ENCODE measurements around the gene RAPGEF2.

The RAPGEF2 gene

DNA sequence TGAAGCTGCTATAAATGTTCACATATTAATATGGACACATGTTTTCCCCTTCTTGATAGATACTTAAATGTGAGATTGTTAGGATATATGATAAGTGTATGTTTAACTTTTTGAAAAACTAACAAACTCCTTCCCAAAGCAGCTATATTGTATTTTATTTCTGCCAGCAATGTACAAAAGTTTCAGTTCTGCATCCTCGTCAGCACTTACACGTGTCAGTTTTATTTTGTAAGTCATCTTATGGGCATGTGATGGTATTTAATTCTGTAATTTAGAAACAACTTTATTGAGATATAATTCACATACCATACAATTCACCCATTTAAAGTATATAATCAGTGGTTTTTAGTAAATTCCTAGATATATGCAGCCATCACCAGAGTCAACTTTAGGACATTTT lies 31.6 kb downstream of the RAPGEF2 start:
- no peak for DNase-seq (ENCODE audit: low read depth in 3 of 3)

GRCh38 chr4:159137176-159137575 lies 34.3 kb downstream of the RAPGEF2 start:
- DNase-seq (ENCODE audit: low read depth in 3 of 3), result no peak

DNA sequence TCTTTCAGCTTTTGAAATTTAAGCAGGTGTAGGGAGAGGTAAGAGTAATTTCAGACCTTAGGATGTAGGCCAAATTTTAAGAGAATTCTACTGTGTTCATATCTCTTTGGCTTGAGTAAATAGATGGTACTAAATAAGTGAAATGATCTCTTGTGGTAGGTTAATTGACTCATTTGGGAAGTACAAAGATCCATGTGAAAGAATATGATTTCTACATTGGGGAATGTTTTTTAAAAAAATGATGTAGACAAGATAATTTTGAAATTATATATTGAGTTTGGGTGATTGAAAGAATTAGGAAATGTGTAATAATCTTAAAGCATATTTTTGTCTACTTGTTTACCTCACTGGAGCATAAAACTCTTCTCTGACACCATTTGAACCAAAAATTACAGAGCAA lies 35.6 kb downstream of the RAPGEF2 start:
- no peak for DNase-seq (ENCODE audit: low read depth in 3 of 3)

DNA sequence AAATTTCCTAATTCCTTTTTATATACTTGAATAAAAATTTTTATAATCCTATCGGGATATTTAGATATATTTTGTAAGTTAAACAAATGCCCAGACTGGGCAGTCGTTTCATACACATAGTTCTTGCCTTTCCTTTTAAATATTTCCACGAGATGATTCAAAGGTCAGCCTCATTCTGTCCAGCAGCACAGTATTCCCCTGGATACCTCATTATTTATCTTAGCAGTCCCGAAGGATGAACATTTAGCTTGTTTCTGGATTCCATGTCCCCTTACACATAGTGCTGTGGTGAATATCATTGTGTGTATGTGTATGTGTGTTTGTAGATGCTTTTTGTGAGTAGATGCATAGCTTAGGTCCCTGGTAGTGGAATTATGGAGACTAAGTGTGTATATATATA lies 38.3 kb downstream of the RAPGEF2 start:
- no peak for DNase-seq (ENCODE audit: low read depth in 3 of 3)

GRCh38 chr4:159142241-159142640 lies 39.4 kb downstream of the RAPGEF2 start:
- DNase-seq (ENCODE audit: low read depth in 3 of 3), result no peak

- DNase-seq (ENCODE audit: low read depth in 3 of 3), result no peak
Observed at GRCh38 chr4:159142681-159143384, 40.0 kb downstream of the RAPGEF2 start.

DNA sequence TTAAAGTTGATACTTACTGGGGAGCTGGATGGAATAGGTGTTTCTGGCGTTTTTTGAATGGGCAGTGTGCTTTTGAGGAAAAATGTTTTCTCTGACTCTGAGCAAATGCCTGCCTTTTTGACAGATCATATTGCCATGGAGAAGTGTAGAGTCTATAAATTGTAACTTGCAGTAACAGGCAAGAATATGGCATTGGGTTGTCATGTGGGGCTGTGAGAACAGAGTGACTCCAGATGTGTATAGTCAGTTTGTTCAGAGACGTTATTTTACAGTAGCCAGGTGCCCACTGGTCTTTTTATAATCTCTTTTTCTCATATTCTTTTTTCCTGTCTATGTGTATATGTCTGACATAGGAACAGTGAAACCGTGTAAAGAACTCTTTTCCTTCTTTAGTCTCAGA lies 40.8 kb downstream of the RAPGEF2 start:
- DNase-seq (ENCODE audit: low read depth in 3 of 3), result no peak

DNA sequence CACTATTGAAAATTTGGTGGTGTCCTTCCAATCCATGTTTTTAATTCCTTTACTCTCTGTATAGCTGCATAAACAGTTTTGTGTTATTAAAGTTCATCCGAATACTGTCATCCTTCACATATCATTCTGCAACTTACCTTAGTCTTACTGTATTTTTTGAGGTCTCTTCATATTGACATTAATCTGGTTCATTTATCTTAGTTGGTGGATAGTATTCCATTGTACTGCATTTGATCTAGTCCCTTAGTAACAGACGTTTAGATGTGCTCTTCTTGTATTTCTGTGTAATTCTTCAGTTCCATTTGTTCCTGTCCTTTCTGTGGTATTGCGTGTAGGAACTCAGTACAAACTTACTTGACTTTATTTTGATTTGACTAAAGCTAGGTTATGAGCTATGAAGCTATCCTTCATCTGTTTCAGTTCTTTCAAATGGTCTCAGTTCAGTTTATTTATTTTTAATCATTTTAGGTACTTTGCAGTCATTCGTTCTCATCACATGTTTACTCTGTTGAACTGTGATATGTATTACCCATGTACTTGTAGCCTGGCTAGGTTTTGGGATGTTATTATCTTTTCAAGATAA lies 41.3 kb downstream of the RAPGEF2 start:
- DNase-seq (ENCODE audit: low read depth in 3 of 3), result no peak

DNA sequence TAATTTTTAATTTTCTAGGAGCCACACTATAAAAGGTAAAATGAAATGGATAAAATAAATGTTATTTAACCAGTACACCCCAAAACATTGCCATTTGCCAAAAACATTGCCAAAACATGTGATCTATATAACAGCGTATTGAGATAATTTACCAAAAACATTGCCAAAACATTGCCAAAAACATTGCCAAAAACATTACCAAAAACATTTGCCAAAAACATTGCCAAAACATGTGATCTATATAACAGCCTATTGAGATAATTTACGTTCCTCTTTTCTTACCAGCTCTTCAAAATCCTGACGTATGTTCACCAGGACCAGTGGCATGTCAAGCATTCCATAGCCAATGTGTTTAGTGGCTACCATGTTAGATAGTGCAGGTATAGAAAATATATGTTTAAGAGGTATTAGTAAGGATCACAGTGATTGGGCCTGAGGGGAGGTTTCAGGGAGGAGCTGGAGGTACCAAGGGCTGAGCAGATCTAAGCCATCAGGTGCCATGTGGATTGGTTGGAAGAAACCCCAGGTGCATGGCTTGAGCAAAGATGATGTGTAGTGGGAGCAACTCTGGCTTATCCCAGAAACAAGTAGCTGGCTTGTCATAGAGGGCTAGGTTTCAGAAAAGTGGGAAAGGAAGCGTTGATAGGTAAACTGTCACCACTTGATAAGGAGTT lies 42.6 kb downstream of the RAPGEF2 start:
- DNase-seq (ENCODE audit: low read depth in 3 of 3), result no peak

DNA sequence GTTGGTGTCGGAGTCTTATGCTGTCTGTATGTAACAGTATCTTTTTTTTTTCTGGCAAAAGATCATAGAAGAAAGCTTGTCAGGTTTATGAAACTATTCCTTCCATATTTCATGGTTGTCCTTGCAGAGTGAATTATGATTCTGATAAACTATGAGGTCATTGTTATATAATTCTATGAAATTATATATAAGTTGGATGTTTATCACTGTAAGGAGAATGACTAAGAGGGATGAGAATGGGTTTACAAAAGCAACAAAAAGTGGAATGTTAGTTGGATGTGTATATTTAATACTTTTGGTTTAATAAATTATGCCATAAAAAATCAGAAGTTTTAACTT lies 43.1 kb downstream of the RAPGEF2 start:
- no peak for DNase-seq (ENCODE audit: low read depth in 3 of 3)

DNA sequence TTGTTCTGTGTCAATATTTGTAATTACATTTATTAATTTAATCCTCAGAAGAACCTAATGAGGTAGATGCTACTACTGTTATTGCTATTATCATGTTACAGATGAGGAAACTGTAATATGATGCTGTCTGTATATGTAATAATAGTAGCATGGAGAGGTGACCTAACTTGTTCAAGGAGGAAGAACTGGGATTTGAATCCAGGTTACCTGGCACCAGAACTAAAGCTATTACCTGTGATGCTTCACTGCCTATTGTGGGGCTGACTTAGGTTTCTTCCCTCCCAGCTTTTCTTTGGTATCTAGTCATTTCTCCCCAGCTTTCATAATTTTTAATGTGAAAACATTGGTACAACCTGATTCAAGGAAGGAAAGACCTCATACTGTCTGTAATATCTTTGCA lies 43.6 kb downstream of the RAPGEF2 start:
- DNase-seq (ENCODE audit: low read depth in 3 of 3), result no peak

DNA sequence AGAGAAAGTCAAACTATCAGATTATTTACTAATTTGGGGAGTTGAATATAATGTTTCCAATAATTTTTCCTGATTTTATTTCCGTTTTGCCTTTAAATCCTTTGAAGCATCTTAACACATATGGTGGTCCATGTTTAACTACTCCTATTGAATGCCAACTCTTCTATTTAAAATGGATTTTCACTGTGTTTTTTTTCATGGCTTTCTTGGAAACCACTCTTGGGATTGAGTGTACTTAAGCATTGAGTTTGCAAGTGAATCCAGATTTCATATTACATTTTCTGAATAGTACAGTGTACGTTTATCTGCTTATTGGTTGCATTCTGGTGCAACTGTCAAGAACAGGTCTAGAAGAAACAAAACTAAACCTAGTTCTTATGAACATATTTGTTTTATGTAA lies 45.6 kb downstream of the RAPGEF2 start:
- DNase-seq (ENCODE audit: low read depth in 3 of 3), result no peak

GRCh38 chr4:159149666-159150065 lies 46.8 kb downstream of the RAPGEF2 start:
- DNase-seq (ENCODE audit: low read depth in 3 of 3), result no peak

- DNase-seq (ENCODE audit: low read depth in 3 of 3), result no peak
Observed at GRCh38 chr4:159150396-159150795, 47.5 kb downstream of the RAPGEF2 start.

DNA sequence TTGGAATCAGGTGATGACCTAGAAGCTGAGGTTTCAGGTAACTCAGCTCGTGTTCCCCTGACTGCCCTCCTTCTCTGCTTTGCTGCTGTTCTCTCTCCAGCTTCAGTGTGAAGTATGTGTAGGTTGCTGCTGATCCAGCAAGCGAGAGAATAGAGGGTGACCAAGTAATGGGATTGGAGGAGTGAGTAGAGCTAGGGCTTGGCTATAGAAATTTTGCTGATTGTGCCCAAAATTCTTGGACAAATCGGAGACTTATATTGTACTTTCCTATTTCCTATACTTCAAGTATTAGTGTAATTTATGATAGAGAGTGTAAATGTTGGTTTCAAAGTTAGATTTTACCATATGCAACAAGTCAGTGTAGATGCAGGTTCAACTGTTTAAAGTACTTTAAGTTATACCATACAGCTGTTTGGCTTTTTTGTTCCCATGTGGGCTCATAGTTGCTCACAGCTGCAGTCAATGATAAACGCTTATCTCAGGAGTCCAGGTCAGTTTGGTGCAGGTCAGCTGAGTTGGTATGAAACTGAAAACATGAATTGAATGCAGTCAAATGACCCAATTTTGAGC lies 48.0 kb downstream of the RAPGEF2 start:
- no peak for DNase-seq (ENCODE audit: low read depth in 3 of 3)

- DNase-seq (ENCODE audit: low read depth in 3 of 3), result no peak
Observed at GRCh38 chr4:159151689-159152088, 48.8 kb downstream of the RAPGEF2 start.

- DNase-seq (ENCODE audit: low read depth in 3 of 3), result no peak
Observed at GRCh38 chr4:159152181-159152580, 49.3 kb downstream of the RAPGEF2 start.

- DNase-seq (ENCODE audit: low read depth in 3 of 3), result no peak
Observed at GRCh38 chr4:159153669-159154068, 50.8 kb downstream of the RAPGEF2 start.

DNA sequence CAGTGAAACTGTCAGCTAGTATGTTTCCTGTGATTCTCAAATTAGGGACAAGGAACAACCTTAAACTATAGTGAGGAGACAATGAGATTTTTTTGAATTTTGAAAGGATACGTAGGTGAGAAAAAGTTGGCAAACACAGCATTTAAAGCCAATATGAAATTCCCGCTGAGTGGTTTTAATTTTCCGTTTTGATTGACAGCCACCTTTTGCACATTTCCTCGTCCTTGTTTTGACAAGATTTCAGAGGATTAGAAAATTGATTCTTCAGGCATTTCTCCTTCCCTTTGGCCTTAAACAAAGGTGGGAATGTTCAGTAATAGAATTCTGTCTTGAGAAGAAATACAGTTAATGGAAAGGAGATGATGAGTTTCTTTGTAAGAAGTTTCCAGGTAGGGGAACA lies 52.2 kb downstream of the RAPGEF2 start:
- DNase-seq (ENCODE audit: low read depth in 3 of 3), result no peak

DNA sequence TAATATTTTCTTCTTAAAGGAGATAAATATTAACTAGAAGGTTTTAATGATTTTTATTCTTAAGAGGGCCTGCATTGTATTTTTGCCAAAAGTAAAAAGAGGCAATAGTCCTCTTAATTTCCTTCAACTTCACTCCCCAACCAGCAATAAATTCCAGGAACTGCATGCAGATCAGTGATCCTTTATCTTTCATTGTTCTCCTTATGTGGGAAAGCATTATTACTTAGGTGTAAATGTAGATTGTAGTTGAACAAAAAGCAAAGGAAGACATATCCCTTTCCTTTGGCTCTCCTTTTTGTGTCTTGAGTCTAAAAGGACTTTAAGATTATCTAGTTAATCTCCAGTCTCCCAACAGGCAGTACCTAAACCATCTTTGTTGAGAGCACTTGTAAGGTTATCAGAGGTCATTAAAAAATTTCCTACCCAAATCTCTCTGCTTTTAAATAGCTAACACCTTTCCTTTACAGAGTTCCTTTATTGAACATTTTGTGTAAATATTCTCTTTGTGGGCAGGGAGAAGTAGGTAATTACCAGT lies 55.3 kb downstream of the RAPGEF2 start:
- DNase-seq (ENCODE audit: low read depth in 3 of 3), result no peak

DNA sequence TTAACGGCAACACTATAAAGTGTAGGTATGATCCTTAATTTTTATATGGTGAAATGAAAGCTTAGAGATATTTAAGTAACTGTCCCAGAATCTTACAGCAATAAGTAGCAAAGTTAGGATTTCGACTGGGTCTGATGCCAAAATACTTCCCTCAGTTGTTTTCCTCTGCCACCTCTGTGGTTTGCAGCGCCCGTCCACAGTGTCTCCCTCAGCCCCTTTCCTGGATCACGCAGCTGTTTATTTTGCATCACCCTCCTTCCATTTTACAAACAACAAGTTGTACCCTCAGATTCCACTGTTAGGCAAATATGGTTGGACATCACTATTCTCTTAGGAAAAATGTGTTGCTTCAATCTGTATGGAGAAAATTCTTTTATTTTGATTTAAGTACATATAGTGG lies 56.1 kb downstream of the RAPGEF2 start:
- DNase-seq (ENCODE audit: low read depth in 3 of 3), result no peak

- no peak for DNase-seq (ENCODE audit: low read depth in 3 of 3)
Observed at GRCh38 chr4:159159611-159160010, 56.7 kb downstream of the RAPGEF2 start.

GRCh38 chr4:159160242-159160641 lies 57.4 kb downstream of the RAPGEF2 start:
- DNase-seq (ENCODE audit: low read depth in 3 of 3), result no peak

Measured in stimulated activated CD4-positive, alpha-beta T cell treated with anti-CD3 and anti-CD28 coated beads, TNF-alpha, amount 100 ng/mL, for 48 hours (primary cell).